Left kidney (tissue), 2 donors: Measurements from ENCODE around the gene GSC2. TPM values are rescaled to one million over a fixed set of nuclear protein-coding genes. Genes with fewer than 3 reads are reported as not detected.

Source experiments
- DNase-seq: peaks from one replicate; pipeline ENCODE4 v3.0.0-alpha.2; 2013
- polyA plus RNA-seq: library from polyadenylated mRNA; unstranded; fragments of 120-200 nt; gene quantifications from one replicate; pipeline ENCODE4 v1.2.1, GENCODE V29; 2013; ENCODE audit not compliant: insufficient read length

Gene GSC2
- polyA plus RNA-seq, 1 donor, result not detected

GRCh38 chr22:19119949-19120348, 30.1 kb downstream of the GSC2 start:
- no peak for DNase-seq

GRCh38 chr22:19118329-19118880, 31.7 kb downstream of the GSC2 start:
- no peak for DNase-seq

GRCh38 chr22:19117111-19117512, 33.0 kb downstream of the GSC2 start:
- no peak for DNase-seq

GRCh38 chr22:19115628-19116027, 34.5 kb downstream of the GSC2 start:
- DNase-seq, result no peak

GRCh38 chr22:19114984-19115552, 35.0 kb downstream of the GSC2 start:
- DNase-seq, result no peak

- DNase-seq, result no peak
Measured at GRCh38 chr22:19113429-19113828, 36.7 kb downstream of the GSC2 start.

GRCh38 chr22:19111584-19111983, 38.5 kb downstream of the GSC2 start:
- no peak for DNase-seq

GRCh38 chr22:19111140-19111539, 39.0 kb downstream of the GSC2 start:
- DNase-seq, result no peak

- DNase-seq, result no peak
Measured at GRCh38 chr22:19110646-19111045, 39.4 kb downstream of the GSC2 start.

- no peak for DNase-seq
Measured at GRCh38 chr22:19110064-19110458, 40.0 kb downstream of the GSC2 start.

GRCh38 chr22:19109198-19110063, 40.7 kb downstream of the GSC2 start:
- no peak for DNase-seq

GRCh38 chr22:19108807-19109197, 41.3 kb downstream of the GSC2 start:
- no peak for DNase-seq

GRCh38 chr22:19107730-19108074, 42.4 kb downstream of the GSC2 start:
- no peak for DNase-seq

- DNase-seq, result no peak
Measured at GRCh38 chr22:19106886-19107729, 43.0 kb downstream of the GSC2 start.

GRCh38 chr22:19105867-19106802, 44.0 kb downstream of the GSC2 start:
- DNase-seq, result no peak

GRCh38 chr22:19105456-19105855, 44.6 kb downstream of the GSC2 start:
- no peak for DNase-seq

GRCh38 chr22:19103880-19104821, 45.9 kb downstream of the GSC2 start:
- DNase-seq, result no peak

GRCh38 chr22:19098157-19098556, 51.9 kb downstream of the GSC2 start:
- DNase-seq, result no peak

- no peak for DNase-seq
Measured at GRCh38 chr22:19097518-19097917, 52.6 kb downstream of the GSC2 start.
